ENCODE measurements around the gene RNF207.

Gene RNF207, protein sequence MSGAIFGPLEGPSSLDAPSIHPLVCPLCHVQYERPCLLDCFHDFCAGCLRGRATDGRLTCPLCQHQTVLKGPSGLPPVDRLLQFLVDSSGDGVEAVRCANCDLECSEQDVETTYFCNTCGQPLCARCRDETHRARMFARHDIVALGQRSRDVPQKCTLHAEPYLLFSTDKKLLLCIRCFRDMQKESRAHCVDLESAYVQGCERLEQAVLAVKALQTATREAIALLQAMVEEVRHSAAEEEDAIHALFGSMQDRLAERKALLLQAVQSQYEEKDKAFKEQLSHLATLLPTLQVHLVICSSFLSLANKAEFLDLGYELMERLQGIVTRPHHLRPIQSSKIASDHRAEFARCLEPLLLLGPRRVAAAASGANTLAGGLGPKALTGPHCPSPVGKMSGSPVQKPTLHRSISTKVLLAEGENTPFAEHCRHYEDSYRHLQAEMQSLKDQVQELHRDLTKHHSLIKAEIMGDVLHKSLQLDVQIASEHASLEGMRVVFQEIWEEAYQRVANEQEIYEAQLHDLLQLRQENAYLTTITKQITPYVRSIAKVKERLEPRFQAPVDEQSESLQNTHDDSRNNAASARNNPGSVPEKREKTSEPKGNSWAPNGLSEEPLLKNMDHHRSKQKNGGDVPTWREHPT
- long read RNA-seq, partial matches to known transcripts = 2 of 6 reads
- long read RNA-seq, other reads (novel, unspliced or antisense) = 4 of 6 reads

DNA sequence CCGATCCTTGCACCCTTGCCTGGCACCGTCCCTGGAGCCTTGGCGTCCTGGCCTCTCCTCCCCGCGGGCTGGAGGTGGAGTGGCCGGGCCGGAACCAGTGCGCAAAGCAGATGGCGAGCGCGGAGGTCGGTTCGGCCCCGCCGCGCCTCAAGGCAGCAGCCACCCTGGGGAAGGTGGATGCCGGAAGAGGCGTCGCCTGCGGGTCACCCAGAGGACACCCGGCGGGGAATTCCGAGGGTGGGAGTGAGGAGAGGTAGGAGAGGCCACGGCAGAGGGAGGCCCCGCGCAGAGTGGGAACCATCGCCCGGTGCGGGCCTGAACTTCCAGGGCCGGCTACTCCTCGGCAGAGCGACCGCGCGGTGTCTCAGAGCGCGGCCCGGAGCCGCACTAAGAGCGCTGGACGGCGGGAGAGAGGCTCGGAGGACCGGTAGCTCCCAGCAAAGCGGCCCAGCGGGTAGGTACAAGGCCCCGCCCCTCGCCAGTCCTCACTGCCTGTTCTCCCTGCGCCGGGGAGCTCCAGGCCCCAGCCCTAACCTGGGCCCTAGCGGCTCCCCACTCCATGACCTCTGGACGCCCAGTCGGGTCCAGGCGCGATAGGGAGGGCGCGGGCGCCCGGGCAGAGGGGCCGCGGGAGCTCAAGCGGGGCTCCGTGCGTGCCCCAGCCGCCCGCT, at the start of gene RNF207:
RNF207 (plus strand) TSS at position 271 of the 671 bp plus-strand sequence. CDS start 417 bp downstream, outside the sequence.
- no peak within 1 kb of the TSS; the same call in 1 of the 2 replicates for H3K27ac ChIP-seq (replicated peaks)
- H3K27me3 ChIP-seq (ENCODE audit: insufficient read depth, poor library complexity, severe bottlenecking) = peaks cover 20% of the 10 kb centered on the region
- no peak within 1 kb of the TSS for H3K4me3 ChIP-seq (replicated peaks; ENCODE audit: insufficient read depth, low read length)
- TF ChIP-seq POLR2AphosphoS5 (IDR thresholded peaks at IDR 0.05; ENCODE audit: low read depth) (no peak), SPI1 (IDR thresholded peaks at IDR 0.05; ENCODE audit: borderline replicate concordance, low read depth) (no peak), GABPA (IDR thresholded peaks at IDR 0.05; ENCODE audit: low read depth) (no peak)
- TF ChIP-seq, protein P1, sequence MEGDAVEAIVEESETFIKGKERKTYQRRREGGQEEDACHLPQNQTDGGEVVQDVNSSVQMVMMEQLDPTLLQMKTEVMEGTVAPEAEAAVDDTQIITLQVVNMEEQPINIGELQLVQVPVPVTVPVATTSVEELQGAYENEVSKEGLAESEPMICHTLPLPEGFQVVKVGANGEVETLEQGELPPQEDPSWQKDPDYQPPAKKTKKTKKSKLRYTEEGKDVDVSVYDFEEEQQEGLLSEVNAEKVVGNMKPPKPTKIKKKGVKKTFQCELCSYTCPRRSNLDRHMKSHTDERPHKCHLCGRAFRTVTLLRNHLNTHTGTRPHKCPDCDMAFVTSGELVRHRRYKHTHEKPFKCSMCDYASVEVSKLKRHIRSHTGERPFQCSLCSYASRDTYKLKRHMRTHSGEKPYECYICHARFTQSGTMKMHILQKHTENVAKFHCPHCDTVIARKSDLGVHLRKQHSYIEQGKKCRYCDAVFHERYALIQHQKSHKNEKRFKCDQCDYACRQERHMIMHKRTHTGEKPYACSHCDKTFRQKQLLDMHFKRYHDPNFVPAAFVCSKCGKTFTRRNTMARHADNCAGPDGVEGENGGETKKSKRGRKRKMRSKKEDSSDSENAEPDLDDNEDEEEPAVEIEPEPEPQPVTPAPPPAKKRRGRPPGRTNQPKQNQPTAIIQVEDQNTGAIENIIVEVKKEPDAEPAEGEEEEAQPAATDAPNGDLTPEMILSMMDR (IDR thresholded peaks at IDR 0.05; ENCODE audit: insufficient read depth, low read length) = no peak
- TF ChIP-seq, protein P2, sequence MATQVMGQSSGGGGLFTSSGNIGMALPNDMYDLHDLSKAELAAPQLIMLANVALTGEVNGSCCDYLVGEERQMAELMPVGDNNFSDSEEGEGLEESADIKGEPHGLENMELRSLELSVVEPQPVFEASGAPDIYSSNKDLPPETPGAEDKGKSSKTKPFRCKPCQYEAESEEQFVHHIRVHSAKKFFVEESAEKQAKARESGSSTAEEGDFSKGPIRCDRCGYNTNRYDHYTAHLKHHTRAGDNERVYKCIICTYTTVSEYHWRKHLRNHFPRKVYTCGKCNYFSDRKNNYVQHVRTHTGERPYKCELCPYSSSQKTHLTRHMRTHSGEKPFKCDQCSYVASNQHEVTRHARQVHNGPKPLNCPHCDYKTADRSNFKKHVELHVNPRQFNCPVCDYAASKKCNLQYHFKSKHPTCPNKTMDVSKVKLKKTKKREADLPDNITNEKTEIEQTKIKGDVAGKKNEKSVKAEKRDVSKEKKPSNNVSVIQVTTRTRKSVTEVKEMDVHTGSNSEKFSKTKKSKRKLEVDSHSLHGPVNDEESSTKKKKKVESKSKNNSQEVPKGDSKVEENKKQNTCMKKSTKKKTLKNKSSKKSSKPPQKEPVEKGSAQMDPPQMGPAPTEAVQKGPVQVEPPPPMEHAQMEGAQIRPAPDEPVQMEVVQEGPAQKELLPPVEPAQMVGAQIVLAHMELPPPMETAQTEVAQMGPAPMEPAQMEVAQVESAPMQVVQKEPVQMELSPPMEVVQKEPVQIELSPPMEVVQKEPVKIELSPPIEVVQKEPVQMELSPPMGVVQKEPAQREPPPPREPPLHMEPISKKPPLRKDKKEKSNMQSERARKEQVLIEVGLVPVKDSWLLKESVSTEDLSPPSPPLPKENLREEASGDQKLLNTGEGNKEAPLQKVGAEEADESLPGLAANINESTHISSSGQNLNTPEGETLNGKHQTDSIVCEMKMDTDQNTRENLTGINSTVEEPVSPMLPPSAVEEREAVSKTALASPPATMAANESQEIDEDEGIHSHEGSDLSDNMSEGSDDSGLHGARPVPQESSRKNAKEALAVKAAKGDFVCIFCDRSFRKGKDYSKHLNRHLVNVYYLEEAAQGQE (IDR thresholded peaks at IDR 0.05; ENCODE audit: insufficient replicate concordance, low read depth) = no peak
- DNase-seq (ENCODE audit: low read depth in 1 of 2, low spot score in 1 of 2) = no peak

DNA sequence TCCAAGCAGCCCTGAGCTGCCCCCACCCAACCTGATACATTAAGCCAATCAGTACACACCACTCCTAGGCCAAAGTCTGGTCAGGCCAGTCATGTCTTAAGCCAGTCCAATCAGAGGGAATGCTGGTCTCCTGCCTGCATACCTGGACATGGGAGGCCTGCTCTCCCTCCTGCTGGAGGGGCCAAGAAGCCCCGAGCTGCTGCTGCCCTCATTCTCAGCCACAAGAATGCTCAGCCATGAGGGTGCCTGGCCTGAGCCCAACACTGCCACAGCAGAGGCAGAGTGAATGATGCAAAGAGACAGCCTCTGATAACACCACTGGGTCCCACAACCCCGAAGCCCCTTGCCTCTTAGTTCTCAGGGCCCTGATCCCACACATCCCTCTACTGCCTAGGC, 48.8 kb upstream of the RNF207 start:
- H3K27ac ChIP-seq (replicated peaks) = no peak overlapping the region
- no peak for DNase-seq (ENCODE audit: low read depth in 1 of 2, low spot score in 1 of 2)
- no peak overlapping the region for H3K4me3 ChIP-seq (replicated peaks; ENCODE audit: insufficient read depth, low read length)
- H3K27me3 ChIP-seq (ENCODE audit: insufficient read depth, poor library complexity, severe bottlenecking) = no peaks in the 10 kb centered on the region
- TF ChIP-seq, protein P1 (IDR thresholded peaks at IDR 0.05; ENCODE audit: insufficient read depth, low read length) = no peak
- TF ChIP-seq POLR2AphosphoS5 (IDR thresholded peaks at IDR 0.05; ENCODE audit: low read depth) = no peak
- TF ChIP-seq, protein P2 (IDR thresholded peaks at IDR 0.05; ENCODE audit: insufficient replicate concordance, low read depth) = no peak
- no peak for TF ChIP-seq SPI1 (IDR thresholded peaks at IDR 0.05; ENCODE audit: borderline replicate concordance, low read depth)

DNA sequence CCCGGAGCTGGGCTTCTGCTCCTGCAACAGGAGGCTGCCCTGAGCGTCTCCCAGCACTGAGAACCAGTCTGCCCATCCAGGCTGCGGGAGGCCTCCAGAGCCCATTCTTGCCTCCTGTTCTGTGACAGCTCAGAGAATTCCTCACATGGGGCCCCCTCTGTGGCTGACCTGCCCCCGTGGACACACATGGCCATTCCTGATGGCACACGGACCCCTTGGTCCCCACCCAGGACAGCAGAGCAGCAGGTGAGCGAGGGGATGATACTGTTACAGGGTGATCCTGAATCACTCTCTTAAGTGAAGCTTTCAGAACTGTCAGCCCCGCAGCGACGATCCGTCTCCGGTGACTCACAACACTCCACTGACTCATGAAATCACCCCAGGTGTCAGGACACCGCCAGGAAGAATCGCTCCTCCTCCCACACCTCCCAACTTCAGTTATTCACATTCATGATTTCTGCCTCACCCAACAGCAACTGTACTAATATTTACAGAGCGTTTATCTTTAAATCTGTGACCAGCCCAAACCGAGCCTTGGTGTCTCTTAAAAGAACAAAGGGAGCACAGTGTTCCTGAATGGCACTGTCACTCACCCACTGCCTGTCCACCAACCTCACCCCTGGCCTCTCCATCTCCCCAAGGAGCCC, 48.3 kb upstream of the RNF207 start:
- TF ChIP-seq POLR2AphosphoS5 (IDR thresholded peaks at IDR 0.05; ENCODE audit: low read depth) = no peak
- no peak for DNase-seq (ENCODE audit: low read depth in 1 of 2, low spot score in 1 of 2)
- peaks cover 3% of the 10 kb centered on the region for H3K27me3 ChIP-seq (ENCODE audit: insufficient read depth, poor library complexity, severe bottlenecking)
- no peak overlapping the region for H3K4me3 ChIP-seq (replicated peaks; ENCODE audit: insufficient read depth, low read length)
- H3K27ac ChIP-seq (replicated peaks) = no peak overlapping the region
